ENCODE results near the gene CR1L. TPM values are rescaled to one million over a fixed set of nuclear protein-coding genes. Genes with fewer than 3 reads are reported as not detected.
"Not testable (repeated sequence)": the region's sequence is repeated elsewhere in the genome, so short reads cannot be mapped to it uniquely, and the experiment has no call there.

CR1L gene
- total and polyA plus RNA-seq, 2 of the 8 experiments (the other 6 are each of a cell fraction or from before 2014, with no cell fraction given) = 0.39 TPM; not detected in 1

DNA sequence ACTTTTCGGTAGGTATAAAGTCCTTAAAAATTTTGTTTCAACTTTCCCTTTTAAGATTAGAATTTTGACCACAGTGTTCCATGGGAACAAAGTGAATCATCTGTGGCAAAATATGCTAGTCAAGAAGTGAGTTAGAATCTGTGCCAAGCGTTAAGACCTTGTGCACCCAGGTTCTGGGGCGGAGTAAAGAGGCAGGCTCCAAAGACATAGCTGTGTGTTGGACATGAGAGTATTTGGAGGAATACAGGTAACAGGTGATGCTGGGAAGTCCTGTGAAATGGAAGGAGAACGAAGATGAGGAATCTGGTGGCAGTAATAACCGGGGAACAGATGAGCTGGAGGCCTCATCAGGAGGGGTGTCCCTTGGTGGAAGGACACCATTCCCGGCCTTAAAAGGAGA, 10.6 kb upstream of the CR1L start:
- FAIRE-seq = peak; percentile 36
- H3K27me3 ChIP-seq (replicated peaks in 1 of 4; ENCODE audit: control insufficient read depth in 3 of 4, extremely low read depth in 1 of 4, insufficient read depth in 3 of 4, low read length in 3 of 4); H2BK15ac ChIP-seq (ENCODE audit: low read length); H3K36me3 ChIP-seq (ENCODE audit: control insufficient read depth in 2 of 4, insufficient read depth in 4 of 4, low read length in 3 of 4); H4K8ac ChIP-seq (ENCODE audit: extremely low read depth, insufficient read depth, low read length); H4K20me1 ChIP-seq (replicated peaks in 1 of 2; ENCODE audit: control insufficient read depth in 1 of 2, insufficient read depth in 2 of 2, low read length in 2 of 2); DNase-seq (ENCODE audit: low read depth in 1 of 2, low spot score in 2 of 2); H3K4me3 ChIP-seq (ENCODE audit: extremely low read depth in 1 of 4, insufficient read depth in 2 of 4, low read depth in 3 of 4, low read length in 4 of 4); H3K9ac ChIP-seq (replicated peaks in 1 of 4; ENCODE audit: extremely low read depth in 1 of 4, low read depth in 3 of 4, low read length in 3 of 4); H3K79me2 ChIP-seq (ENCODE audit: control insufficient read depth in 1 of 2, insufficient read depth in 2 of 2, low read length in 2 of 2); H3K9me3 ChIP-seq (ENCODE audit: insufficient read depth in 2 of 2, low read depth in 1 of 2, low read length in 1 of 2); H3K79me1 ChIP-seq (ENCODE audit: low read depth, low read length); H3K4ac ChIP-seq (replicated peaks; ENCODE audit: insufficient read length, low read depth, low read length); H3K4me2 ChIP-seq (ENCODE audit: insufficient read depth in 1 of 2, low read depth in 2 of 2, low read length in 2 of 2); H3K14ac ChIP-seq (ENCODE audit: insufficient read length); H2AFZ ChIP-seq (ENCODE audit: low read length); H3K56ac ChIP-seq (replicated peaks; ENCODE audit: insufficient read length, low read depth, low read length); H3K23ac ChIP-seq (ENCODE audit: insufficient read length); H3K23me2 ChIP-seq (ENCODE audit: low read depth, low read length): not testable (repeated sequence)
- Histone ChIP-seq H4K5ac (ENCODE audit: insufficient read length, low read depth, low read length) (peak overlapping the region; percentile 81), H4K91ac (replicated peaks; ENCODE audit: insufficient read length, low read length) (peak overlapping the region; percentile 99), H2AK5ac (ENCODE audit: low read depth, low read length) (peak overlapping the region; percentile 98), H3K18ac (ENCODE audit: extremely low read depth, low read length) (0 out of 2 replicates have a peak overlapping the region, but pooled peaks have one; percentile 88), H2BK12ac (ENCODE audit: low read depth, low read length) (peak overlapping the region; percentile 96; the same call in 1 of the 2 replicates), H3K4me1 (replicated peaks in 1 of 4; ENCODE audit: control insufficient read depth in 3 of 4, insufficient read depth in 4 of 4, low read length in 3 of 4) (peaks cover 0 to 13% (median 3%) of the 10 kb centered on the region in 4 experiments; a peak in 6 of 7 replicates), H2BK20ac (ENCODE audit: low read length) (peak overlapping the region; percentile 100), H2BK5ac (ENCODE audit: low read depth, low read length) (peak overlapping the region; percentile 99; the same call in 1 of the 2 replicates), H3K27ac (ENCODE audit: low read depth, low read length) (peak overlapping the region; percentile 27; the same call in 1 of the 2 replicates), H2BK120ac (replicated peaks; ENCODE audit: low read depth, low read length) (peak overlapping the region; percentile 100)
- TF ChIP-seq SRF (IDR thresholded peaks at IDR 0.05; ENCODE audit: low read depth, low read length) = peak; percentile 9; the same call in 1 of the 2 replicates
- 69% methylated on average over 5 of the region's 6 CpGs; no CpG with 5 or more reads in 1 of the 2 experiments for WGBS, 2 experiments (ENCODE audit: extremely low coverage in 1 of 2, insufficient coverage in 1 of 2, insufficient read length in 1 of 2, insufficient replicate concordance in 2 of 2, low coverage in 1 of 2, low lambda C conversion rate in 2 of 2, missing lambda C conversion rate in 1 of 2)
- POLR2A ChIA-PET (ENCODE audit: partially characterized antibody) = interaction anchor here (1.4 to 2.4 kb wide), 3 partner anchors 14 to 180 kb away, joined by 3 to 7 read pairs (median 4); partner anchors contain the start of gene CR2
- CTCF ChIA-PET (ENCODE audit: partially characterized antibody) = interaction anchor here (0.8 to 1.0 kb wide), 2 partner anchors 14 to 20 kb away, joined by 4 to 5 read pairs; no protein-coding TSS in a partner anchor
